NCI-H748 treated with DMSO at 0.1 percent for 48 hours (cell line): Measurements from ENCODE around the gene SLC9A9.

Source experiments
- DNase-seq: peaks from one replicate; lab custom pipeline; 2025; lab: John Stamatoyannopoulos, UW

Gene SLC9A9

DNA sequence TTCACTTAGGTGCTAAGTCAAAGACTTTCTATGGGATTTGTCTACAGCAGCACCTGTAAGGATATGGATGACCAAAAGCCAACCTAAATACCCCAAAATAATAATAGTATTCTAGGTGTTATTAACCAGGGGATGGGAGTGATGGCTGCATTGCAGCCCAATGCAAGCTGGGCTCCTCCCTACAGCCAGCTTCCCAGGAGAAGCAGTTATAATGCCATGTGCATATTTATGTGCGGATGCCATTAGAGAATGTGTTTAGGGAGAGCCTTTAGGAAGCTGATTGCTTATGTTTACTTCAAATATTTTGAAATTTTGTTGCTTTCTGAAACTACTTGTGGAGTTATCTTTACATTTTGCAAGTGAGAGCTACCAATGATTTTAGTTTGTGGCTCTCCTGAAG, 491.4 kb downstream of the SLC9A9 start:
- no peak for DNase-seq

DNA sequence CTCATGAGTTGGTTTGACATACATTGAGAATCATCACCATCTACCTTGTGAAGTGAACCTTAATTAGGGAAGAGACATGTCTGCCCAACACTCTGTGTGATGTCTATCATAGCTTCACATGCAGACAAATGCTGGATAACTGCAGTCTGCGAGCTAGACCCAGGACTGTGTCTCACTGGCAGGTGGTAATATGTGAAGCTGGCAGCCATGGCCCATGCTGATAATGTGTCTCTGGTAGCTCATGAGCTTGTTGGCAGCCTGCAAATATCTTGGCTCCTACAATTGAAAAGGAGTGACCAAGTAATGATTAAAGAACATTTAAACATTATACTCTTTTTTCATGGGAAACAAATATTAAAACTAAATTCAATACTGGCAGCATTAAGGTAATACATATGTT, 493.9 kb downstream of the SLC9A9 start:
- no peak for DNase-seq

DNA sequence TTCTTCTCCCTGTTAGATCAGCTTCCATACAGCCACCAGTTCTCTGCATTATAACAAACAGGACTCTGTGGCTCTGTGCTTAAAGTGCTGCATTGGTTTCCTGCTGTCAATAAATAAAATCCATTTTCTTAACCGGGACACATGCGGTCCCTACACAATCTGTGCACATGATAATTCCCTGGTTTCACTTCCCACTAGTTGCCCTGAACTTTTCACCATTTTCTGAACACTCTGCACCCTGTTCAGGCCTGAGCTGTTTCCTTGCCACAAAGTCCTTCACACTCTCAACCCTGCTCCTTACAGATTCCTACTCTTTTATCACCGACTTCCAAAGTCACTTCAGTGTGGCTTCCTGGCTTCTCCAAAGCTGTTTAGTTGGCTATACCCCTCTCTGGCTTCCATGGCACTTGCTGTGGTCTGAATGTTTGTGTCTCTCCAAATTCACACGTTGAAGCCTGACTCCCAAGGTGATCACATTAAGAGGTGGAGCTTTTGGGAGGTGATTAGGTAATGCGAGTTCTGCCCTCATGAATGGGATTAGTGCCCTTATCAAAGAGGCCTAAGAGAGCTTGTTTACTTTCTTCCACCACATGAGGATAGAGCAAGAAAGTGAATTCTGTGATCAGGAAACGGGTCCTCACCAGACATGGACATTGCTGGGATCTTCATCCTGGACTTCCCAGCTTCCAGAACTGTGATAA, 495.3 kb downstream of the SLC9A9 start:
- DNase-seq, result no peak

DNA sequence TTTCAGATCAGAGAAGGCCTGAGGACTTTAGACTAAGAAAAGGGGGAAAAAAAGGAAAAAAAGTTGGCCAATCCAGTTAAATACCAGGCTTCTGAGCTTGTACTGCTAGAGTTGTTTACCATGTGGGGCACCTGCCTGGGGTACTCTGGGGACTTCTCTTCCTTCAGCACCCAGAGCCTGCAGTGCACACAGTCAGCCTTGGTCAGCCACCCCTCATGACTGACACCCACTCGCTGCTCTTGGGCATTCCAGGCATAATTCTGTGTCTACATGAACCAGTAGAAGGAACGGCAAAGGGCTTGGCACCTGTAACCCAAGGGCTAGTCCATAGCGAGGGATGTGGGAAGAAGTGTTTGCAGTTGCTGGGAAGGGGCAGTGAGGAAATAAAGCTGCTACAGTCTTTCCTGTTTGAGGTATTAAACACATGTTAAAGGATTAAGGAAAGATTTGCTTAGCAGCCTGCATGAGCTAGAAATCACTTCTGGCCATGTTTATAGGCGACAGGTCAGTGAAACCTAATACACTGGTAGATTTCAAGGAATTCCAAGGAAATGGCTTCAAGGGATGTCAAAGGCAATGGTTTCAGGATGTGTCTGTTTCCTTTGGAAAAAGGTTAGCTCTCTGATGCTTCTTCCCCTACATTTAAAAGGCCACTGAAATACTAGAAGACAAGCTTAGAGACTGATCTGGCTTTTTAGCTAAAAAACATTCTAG, 496.2 kb downstream of the SLC9A9 start:
- DNase-seq, result no peak

DNA sequence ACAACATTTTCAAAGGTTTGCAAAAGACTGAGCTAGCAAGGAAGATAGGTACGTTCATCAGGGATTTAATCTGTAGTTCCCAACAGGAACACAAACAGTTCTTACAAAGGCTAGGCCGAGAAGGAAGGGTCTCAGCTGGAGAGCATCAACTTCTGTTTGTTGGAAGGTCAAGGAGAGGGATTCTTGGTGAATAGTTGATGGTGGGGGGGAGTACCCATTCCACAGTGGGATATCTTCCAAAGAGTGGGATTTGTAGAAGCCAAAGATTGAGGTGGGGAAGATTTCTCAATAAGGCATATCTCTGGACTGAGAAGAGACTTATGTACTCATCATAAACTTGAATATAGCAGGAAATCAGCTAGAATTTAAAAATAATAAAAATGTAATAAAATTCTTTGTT, 496.9 kb downstream of the SLC9A9 start:
- DNase-seq, result no peak

DNA sequence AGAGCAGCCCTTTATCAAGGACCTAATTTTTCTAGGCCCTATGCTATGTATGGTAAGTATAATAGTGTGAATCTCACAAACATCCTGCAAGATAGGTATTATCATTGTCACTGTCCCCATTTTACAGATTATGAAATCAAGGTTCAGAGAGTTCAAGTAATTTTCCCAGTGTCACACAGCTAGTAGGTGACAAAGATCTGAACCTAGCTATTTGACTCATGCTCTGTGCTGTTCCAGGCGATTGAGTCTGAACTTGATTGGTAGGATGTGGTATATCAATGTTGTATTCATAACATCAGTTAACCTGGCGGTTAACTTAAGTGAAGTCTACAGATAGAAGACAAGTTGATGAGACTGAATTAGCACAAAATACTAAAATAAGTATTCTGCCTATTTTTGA, 498.8 kb downstream of the SLC9A9 start:
- DNase-seq, result no peak

DNA sequence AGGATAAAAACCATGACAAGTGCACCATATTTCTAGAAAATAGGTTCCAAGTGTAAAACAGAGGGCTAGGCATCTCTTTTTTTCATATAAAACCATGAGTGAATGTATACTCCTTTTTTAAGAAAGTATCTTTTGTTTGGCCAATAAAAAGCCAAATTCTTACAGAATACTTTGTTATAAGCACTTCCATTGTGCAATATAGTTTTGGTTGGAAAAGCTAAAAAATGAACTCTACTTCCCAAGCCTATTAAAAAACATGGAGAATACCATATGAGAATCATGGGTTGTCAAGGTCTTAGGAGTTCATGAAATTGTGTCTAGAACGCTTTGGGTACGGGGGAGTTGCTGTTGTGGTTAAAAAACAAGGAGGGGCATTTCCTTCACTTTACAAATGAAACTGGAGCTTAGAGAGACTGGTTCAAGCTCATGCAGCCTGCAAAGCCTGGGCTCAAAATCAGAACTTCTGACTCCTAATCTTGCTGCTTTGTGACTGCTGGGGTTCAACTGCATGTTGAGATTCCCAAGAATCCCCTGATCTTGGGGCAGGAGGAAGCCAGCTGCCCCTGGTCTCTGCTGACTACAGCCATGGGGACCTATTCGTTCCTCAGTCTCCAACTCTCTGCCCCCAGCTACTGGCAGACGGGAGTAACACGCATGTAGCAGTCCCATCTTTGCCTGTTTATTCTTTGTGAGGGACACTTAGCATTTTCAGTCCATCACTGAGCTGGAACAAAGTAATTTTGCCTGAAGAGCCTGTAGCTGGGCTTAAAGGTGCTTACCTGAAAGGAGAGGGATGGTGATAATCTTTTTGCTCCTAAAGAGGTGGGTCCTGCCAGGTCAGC, 499.6 kb downstream of the SLC9A9 start:
- DNase-seq, result no peak

DNA sequence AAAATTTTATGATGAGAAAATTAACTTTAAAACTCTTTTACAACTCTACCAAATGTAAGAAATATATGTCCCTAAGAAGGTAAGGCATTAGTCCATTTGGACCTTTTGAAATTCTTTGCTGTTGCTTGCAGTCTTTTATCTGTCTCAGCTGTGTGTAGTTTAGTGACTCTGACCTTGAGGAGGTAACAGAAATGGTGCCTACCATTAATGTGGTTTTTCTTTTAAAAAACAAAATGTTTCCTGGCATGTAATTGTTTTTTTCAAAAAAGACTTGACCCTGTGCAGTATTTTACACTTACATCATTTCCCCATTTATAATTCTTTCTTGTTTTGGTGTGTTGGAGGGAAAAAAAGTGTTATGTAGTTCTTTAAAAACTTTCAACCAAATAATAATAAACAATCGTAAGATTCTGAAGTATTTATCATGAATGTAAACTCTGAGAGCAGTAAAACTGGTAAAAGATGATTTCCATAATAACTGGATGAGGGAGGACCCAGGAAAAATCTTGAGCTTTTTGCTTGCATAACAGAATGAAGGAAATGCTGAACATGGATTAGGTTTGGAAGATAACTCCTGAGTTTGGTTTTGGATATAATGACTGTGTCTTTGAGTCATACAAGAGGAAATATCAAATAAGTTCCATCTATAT, 503.6 kb downstream of the SLC9A9 start:
- DNase-seq, result no peak

DNA sequence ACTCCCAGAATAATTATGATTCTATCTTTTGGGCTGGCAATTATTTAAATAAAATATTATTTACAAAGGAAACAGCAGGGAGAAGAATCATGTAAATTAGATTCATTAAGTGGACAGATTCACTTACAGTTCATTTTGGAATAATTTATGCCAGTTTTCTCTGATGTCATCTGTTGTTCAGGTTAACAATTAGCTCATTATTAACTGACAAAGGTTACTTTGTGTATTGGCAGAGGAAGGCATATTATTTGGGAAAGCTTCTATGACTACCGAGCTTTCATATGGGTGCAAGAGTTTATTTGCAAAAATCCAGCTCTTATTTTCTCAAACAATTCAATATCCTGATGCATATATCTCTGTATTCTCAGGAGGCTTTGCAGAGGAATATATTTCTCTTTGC, 504.3 kb downstream of the SLC9A9 start:
- DNase-seq, result no peak

DNA sequence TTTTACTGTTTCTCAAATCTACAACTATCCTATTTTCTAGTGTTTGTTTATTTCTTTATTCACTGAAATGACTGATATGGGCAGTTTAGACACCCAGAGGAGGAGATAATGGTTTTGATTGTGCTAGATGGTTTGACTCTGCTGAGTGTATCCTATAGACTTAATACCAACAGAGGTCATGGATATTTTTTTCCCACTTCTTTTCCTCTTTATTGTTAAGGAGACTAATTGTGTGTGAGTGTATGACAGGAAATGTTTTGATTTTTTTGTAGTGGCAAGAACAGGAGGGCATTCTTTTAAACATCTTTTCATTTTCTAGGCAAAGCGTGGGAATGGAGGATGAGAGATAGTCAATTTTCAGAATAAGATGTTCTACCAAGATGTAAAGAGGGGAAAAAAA, 505.2 kb downstream of the SLC9A9 start:
- no peak for DNase-seq

DNA sequence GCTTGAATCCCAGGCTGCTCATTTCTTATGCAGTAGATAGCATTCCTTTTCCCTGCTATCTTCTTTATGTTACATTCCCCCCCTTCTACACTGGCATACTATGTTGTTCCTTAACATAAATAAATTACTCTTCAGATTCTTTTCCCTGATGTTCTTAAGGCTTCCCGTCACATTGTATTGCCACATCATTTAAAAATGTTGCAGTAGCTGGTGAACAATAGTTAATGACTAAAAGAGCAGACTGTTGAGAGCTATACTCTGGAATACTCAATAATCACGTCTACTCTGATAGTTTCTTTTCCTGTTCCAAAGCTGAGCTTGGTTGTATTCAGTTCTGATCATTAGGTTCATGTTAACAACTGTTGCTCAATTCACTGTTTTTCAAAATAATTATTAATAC, 508.8 kb downstream of the SLC9A9 start:
- DNase-seq, result no peak

DNA sequence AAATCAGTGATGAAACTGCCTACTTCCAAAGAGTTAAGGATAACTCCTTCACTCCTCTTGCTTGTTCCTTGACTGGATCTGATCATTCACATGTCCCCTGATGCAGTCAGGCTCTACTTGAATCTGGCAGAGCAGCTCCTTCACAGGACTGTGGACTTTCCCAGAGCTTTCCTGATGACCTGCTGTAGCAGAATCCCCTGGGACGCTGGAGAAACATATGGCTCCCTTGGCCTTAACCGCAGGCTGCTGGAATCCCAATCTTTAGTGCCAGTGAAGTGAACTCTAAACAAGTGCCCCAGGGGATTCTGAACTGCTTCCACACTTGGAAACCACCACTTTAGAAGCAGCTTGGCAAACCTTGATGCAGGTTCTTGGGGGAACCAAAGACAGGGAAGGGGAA, 510.9 kb downstream of the SLC9A9 start:
- no peak for DNase-seq

DNA sequence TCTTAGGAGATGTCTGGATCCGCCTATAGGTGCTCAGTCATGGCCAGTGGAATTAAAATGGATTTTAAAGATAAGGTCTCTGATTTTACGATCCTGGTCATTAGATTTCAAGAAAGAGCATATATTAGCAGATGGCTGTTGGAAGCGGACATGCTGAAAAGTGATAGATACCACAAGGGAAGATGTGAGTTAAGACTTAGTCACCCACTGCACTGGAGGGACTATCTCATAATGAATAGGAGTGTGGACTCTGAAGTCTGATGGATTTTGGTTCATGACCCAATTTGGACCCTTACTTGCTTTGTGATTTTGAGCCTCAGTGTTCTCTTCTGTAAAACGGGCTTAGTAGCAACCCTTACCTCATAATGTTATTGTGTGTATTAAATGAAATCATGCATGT, 514.0 kb downstream of the SLC9A9 start:
- no peak for DNase-seq

DNA sequence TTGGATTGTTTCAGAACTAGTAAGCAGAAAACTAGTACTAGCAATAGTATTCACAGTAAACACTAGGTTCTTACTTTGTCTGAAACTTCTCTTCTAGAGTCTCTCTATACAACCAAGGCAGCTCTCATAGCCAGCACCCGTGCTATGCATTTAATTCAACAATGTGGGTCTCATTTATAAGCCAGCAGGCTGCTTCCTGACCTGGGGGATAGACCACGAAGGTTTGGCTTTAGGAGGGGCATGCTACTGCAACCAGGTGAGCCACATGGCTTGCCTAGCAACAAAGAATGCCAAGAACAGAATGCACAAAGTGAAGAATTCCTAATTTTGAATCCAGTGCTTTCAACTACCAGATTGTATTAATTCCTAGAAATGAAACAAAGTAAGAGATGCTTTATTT, 514.9 kb downstream of the SLC9A9 start:
- DNase-seq, result no peak

DNA sequence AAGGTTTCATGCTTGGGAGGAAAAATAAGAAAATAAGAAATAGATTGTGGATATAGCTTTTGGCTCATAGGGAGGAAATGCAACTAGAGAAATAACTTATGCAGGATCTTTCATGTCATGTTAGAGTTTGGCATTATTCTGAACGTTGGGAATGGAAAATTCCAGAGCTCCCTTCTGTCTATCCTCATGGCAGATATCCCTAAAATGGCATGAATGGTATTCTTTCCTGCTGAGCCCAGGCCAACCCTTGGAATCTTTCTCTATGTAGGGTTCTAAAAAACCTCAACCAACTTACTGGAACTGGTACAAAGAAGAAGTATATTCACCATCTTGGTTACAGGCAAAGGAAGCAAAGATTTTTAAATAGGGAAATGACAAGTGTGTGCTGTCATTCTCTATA, 516.2 kb downstream of the SLC9A9 start:
- DNase-seq, result no peak

DNA sequence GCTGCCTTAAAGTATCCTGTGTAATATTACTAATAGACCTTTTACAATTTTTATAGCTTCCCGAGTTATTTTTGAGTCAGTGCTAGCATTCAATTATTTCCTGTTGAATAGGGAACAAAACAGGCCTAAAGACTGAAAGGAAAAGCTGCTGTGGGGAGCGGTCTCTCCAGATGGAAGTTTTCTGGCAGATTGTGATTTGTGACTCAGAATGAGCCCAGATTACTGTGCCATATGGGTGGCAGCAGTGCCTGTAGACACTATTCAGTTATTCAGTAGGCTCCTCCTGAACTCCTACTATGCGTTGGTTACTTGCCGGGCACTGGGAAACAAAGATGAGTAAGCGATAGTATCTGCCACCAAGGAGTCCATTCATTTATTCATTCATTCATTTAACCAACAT, 516.9 kb downstream of the SLC9A9 start:
- no peak for DNase-seq

DNA sequence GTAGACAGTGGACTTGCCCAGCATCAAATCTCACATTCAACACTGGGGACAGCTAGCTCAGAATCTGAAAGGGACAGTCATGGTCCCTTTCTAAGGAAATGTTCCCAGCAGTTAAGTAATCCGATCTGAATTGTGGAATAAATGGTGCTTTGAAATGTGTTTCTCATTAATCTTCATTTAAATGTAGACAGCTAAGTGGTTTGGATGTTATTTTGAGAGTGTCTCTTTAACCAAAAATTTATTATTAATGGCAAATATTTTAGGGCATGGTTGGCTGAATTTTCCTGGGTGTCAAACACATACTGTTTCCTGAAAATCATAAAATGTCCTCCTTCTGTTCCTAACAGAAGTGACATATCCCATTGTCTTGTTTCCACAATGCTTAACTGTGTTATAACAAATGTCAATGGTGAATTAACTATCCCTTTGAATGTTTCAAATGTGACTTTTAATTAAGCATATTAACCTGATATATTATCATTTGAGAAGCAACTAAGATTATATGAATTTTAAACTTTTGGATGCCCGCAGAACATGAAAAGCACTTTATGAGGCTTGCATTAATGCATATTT, 517.9 kb downstream of the SLC9A9 start:
- no peak for DNase-seq

DNA sequence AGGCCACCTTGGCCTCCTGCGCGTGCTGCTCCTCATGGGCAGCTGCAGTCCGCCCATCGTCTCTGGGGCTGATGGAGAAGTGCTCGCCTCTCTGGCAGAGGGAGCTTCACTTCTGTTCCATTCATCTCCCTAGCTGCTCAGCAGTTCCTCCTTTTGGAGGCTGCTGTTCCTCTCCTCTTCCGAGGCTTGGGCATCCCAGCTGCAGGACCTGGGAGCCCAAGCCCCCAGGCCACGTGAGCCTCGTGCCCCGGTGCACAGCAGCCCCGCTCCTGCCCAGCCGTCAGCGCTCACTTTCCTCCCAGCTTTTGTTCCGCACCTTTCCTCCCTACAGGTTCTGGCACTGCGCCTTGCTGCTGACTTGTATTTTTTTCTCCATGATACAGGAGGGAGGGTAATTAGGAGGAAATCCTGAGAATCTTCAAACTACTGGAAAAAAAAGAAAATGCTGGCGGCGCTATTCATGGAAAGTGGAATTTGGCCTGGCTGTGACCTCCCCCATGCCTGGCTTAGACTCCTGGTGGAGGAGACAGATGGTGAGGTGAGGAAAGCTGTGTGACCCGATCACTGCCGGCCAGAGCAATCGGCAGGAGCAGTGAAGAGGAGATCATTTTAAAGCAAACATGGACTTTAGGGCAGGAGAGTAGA, 518.6 kb downstream of the SLC9A9 start:
- DNase-seq, result no peak

DNA sequence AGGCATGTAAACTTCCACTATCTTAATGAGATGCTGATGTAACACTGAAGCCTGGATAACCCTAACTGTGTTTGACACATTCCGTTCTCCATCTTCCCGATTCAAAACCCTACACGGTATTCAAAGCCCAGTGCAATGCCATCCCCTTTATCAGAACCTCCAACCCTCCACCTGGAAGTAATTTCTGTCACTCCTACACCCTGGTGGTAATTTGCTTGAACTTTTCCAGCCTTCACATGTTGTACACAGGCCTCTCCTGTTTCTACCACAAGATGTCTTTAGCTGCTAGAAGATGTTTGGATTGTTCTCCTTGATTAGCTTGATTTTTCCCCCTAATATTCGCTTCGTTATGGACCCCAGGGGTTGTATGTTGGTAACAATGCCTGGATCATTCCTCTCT, 519.8 kb downstream of the SLC9A9 start:
- DNase-seq, result no peak

DNA sequence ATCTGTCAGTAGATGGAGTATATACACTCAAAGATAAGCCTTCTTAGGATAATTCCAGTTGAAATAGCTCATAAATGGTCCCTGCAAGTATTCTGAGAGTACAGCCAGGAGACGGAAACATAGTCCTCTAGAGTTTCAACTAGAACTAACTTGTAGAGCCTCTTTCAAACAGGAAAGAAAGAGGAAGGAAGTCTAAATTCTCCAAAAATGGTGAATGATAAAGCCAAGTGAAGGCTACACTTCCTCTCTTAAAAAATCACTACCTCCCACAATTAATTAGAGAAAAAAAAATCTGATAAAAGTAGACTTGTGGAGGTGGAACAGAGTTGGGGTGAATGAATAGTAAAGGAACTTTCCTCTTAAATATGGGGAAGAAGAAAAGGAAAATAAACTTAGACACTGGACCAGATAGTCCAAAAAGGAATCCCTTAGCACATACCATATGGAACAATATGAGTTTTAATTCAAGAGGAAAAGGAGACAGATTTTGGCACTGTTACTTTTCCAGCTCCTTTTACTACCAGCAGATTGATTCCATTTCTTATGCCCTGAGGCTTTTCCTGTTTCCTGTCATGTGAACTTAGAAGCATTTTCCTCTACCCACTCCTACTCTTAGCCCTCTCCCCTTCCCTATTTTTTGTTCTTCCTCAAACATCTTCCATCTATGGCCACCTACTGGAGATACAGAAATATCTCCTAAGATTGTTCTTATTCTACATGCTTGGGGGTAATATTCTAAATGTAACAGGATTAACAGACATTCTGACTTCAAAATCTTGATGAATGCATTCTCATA, 521.1 kb downstream of the SLC9A9 start:
- no peak for DNase-seq
